Retina (tissue), 1 donor: Measurements from ENCODE around the gene ZNF831.

ENCODE experiments used
- DNase-seq: peaks from one replicate; pipeline ENCODE4 v3.0.0-alpha.2; 2016

The ZNF831 gene

DNA sequence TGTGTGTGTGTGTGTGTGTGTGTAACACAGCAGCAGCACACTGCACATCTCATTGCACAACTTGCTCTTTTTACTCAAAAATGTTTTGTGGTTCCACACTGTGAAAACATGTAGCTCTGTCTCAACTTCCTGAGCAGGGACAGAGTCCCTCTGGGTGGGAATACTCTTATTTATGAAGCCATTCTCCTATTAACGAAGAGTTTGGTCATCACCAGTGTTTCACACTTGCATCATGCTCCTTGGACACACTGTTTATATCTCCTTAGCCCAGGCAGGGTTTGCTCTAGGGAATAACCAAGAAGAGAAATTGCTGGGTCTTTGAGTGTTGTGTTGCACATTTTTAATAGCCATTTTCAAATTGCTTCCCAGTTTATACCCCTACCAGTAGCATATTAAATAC, 53.6 kb downstream of the ZNF831 start:
- DNase-seq = no peak

DNA sequence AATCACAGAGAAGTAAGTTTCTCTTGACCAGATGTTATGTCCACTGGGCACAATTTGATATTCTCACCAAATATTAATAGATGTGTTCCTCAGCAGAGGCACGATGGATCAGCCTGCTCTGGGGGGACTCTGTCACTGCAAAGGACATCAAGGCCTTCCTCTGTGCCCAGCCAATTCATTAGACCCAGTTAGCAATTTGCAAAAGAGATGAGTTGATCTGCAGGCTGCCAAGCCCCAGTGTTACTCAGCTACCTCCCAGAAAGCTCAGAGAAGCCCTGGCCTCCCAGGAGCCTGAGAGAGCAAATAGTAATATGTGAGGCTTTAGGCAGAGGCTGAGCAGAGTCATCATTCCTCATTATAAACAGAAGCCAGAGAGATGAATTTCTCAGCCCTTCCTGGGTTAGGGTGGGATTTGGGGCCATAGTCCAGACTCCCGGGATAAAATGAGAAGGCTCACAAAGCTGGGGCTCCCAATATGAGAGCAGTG, 54.2 kb downstream of the ZNF831 start:
- peak; percentile 17 for DNase-seq

DNA sequence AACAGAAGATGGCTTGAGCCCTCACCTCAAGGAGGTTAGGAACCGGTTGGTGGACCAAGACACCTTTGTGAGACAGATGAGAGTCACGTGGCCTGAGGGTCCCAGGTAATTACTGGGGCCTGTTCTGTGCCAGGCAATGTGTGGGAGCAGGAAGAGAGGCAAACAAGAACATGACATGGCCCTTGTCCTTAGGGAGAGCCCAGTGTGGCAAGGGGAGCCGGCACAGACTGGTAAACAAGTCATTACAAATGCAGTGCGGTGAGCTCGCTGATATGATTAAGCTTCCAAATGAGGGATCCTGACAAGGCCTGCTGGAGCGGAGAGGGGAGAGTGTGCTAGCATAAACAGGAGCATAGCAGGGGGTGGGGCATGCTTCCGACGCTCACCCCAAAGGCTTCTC, 55.6 kb downstream of the ZNF831 start:
- DNase-seq = peak; percentile 23

DNA sequence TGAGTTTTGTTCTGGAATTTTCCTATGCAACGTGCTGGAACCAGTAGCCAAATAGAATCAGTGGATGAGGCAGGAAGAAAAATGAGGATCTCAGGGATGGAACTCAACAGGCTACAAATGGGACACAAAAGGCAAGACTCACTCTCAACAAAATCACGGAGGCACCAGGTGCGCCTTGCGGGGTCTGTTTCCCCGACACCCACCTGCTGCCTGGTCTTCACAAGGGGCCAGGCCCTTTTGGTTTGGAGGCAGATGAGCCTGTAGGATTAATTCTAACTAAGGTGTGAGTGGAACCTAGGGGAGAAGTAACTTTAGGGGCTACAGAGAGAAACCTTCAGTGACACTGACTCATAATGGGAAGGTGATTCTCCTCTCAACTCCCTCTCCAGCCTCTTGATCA, 56.5 kb downstream of the ZNF831 start:
- no peak for DNase-seq

DNA sequence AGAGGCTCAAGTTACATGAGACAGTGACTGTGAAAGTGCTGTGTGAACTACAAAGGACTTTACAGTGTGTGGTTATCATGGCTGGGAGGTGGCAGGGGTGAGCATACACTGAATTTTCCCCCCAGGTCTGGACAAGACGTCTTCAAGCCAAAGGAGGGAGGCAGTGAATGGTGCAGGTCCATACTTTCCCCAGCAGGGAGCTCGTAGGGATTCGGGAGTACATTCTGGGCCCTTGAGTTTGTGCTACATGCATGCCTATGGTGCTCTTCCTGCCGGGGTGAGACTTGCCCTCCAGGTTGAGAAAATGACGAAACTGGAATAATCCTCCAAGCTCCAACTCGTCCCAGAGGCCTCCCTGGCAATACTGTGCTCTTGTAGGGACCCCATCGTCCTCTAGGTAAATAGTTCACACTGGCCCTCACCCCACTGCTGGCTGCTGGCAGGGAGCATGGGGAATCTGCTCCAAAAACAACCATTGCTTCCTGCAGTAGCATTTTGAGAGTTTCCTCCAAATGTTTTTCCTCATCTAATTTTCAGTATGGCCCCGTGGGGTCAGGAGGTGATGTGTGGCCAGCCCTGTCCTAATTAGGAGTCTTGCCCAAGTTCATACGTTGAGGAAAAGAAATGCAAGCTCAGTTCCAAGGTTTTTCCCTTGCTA, 57.6 kb downstream of the ZNF831 start:
- DNase-seq = no peak

DNA sequence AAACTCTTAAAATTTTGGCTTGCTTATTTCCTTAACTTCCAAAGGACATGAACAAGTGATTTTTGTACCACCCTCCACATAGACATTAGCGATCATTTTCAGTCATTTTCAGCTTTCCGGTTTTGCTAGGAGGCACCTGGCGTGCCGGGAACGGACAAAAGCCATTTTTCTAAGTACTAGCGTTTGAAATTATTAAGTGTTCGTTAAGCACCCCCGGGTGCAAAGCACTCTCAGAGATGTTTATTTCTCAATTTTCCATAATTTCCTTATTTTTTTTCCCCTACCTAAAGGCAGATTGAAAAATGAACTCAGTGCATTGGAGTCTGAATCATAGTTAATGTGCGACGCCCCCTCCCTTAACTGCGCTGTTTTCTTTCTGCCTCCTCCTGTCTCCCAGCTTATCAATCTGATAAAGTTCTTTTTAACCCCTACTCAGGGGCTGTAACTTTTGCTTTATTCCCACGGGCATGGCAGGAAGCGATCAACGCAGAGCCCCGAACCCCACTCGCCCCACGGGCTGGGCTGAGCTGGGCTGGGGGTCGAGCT, 58.2 kb downstream of the ZNF831 start:
- DNase-seq = peak; percentile 15

DNA sequence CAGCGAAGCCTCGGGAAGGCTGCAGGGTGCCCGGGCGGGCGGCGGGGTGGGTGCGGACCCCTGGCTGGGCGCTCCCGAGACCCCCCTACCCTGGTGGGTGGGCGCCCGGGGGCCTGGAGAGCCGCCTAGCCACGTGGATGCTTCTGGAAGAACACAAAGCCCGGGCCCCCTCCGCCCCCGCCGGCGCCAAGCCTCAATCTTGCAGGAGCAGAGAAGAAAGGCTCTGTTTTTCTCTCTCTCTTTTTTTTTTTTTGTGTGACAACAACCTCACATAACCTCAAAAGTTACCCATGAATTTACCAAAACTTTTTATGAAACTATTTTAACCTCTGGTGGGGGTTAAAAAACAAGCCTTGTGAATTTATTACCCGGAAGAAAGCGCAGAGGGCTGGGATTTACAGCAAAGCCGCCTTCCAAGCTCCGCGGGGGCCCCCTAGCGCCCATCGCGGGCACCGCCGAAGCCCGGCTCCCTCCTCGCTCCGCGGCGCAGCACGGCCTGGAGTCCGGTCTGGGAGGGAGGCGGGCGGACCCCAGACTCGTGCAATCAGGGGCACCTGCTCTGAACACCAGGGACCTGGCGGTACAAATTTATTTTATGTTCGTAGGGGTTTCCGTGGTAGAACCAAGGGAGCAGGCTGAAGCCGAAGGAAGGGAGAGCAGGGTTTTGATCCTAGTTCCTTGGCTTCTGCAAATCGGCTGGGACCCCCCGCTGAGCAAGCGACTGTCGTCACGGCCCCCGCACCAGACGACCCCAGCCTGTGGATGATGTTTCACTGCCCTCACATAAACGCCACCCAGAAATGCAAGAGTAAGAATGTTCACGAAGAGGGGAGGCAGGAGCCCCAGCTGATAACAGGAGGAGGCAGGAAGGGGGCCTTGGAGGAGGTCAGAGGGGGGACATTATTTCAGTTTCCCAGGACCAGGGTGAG, 58.9 kb downstream of the ZNF831 start:
- DNase-seq = peak; percentile 97

DNA sequence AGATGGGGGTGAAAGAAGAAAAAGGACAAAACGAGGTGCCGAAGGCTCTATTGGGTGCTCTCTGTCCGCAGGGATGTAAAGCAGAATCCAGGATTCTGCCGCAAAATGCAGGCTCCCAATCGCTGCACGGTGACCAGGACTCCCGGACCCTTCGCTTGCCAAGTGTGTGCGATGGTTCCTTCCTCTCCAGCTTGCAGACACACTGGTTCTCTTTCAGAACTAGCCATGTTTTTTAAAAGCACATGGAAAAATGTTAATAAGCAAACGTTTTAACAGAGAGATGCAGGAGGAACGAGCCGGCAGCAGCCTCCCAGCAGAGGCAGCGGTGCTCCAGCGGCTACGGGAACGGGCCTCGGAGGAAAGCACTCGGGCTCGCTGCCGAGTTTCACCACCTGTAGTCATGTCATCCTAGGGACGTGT, 59.6 kb downstream of the ZNF831 start:
- no peak for DNase-seq

DNA sequence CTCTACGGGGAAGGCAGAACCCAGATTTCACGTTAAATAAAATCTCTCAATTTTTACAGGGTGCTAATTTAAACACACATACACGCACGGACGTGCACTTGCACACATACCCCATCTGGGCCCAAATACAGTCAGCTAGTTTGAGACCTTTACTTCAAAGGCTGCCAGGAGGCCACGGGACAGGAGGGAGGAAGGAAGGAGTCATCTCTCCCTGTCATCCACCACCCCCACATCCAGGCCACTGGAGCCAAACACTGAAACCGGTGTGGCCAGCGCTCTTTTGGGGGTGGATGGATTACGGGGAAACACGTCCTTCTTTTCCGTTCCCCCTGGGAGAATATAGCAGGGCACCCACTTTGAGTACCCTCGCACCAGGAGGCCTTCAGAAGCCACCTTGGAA, 60.1 kb downstream of the ZNF831 start:
- DNase-seq = no peak

DNA sequence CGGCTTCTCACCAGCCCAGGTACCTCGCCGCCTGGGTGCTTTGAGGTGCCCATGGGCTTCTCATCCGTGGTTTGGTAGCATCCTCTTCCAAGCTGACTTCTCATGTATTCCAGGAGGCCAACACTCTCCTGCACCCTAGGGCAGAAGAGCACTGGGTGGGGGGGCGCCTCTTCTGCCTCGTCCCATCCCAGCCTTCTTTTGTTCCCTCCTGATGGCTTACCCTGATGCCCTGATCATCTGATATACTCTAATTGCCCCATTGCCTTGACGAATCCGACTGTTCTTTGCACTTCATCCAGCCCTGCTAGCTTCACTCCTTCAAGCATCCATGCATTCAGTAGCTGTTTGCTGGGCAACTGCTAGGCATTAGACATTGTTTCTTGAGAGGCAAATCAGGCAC, 60.6 kb downstream of the ZNF831 start:
- DNase-seq = no peak

DNA sequence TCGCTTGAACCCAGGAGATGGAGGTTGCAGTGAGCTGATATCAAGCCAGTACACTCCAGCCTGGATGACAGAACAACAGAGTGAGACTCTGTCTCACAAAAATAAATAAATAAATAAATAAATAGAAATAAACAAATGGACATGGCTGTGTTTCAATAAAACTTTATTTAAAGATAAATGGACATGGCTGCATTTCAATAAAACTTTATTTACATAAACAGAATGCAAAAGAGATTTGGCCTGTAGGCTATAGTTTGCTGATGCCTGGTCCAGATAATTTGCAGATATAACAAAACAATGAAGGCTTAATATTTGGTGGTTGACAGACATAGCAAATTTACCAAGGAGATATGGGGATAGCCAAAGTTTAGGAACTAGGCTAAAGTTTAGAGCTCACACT, 66.8 kb downstream of the ZNF831 start:
- no peak for DNase-seq

DNA sequence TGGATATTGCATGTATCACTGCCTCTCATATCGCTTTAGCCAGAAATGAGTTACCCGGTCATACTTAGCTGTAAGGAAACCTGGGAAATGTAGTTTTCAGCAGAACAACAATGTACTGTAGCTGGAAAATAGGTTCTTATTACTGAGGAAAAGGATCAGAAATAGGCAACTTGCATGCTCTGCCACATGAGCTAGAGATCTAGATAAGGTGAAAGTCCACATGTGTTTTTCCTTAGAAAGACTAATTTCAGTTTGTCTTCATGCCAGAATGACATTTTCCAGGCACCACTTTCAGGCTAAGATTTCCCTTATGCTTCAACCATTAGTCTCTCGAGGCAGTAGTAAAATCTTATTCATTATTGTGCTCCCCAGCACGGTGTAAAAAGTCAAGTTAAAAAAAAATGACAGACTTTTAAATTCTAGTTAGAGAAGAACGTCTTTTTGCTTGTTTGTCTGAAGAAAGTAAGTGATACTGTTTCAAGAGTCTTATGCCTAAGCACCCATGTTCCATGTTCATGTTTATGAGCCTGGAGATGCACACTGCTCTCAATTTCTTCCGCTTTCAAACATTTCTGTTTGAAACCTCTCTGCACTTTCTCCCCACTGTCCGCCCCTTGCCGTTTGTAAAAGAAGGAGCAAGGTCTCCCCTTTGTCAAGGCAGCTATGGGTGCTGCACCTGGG, 67.6 kb downstream of the ZNF831 start:
- no peak for DNase-seq

DNA sequence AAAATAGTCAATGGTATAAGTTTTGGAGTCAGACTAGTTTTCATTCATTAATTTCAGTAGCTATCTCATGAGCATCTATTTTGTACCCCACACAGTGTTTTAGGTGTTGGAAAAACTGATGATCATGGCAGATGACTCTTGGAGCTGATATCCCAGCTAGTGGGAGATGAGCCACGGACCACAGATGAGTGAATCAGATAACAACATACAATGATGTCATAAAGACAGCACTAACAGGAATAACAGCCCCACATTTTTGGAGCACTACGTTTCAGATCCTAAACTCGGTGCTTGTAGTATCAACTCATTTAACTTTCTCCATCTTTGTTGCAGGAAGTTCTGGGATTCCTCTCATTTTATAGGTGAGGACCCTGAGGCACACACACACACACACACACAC, 69.0 kb downstream of the ZNF831 start:
- DNase-seq = no peak

DNA sequence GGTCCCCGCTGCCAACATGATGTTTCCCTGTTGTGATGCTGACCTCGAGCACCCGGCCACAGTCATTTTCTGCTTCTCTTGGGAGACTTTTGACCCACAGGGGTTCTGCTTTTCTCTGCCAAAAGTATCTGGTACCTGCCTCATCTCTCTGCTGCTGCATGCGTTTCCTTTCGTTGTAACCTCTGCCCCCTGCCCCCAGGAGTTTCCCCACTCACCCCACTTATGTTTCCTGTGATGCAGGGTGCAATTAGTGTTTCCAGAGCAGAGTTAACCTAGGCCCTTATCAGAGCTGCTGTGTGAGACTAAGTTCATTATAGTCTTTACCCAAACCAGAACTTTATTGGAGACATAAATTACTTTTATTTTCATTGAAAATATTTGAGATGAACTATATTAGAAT, 71.6 kb downstream of the ZNF831 start:
- no peak for DNase-seq

DNA sequence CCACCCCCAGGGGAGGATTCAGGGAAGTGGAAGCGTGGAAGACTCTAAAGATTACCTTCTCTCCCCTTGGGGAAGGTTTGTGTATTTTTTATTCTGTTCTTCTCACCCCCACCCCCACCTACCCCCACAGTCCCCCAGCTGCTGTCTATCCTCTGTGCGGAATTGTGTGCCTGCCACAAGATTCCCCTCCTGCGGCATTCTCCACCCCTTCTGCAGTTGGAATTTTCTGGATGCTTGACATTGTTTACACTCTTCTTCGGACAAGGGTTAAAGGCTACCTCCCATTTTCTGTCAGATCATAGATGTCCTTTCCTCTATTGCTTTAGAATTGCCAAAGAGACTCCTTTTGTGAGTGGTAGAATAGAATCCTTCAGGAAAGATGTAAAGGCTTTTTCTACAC, 76.4 kb downstream of the ZNF831 start:
- DNase-seq = no peak

DNA sequence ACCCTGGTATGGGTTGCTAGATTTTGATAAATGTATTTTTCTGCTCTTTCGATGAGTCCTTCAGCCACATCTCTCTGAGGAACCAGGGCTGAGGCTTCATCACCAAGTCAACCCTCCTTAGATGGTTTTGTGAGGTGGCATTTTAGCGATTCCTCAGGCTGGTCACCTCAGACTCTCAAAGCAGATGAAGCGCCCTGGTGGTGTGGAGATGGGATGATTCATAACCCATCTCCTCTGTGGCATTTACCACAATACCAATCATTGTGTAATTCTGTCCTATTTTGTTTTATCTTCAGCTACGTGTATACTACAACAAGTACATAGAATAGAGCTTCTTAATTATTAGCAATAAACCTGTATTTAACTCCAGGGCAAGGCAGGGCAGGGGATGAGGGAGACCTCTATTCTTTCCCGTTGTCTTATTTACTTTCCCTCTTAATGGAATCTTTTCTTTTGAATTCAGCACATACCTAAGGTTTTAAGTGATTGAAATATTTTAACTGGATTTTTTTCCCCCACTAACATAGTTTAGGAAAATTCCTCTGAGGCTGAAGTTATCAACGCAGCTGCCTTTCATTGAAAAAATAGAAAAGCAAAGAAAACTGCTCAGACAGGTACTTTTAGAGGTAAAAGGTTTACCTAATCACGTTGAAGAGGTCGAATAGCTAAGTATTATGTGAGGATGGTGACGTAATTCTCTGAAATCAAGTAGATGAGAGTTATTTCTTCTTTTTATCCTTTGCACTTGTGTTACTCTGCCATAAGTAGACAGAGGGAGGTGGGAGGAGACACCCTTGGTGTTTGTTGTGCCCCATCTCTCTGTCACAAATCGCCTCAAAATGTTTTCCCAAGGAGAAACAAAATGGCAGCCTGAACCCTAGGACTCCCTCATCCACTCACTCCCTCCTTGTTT, 79.3 kb downstream of the ZNF831 start:
- no peak for DNase-seq

DNA sequence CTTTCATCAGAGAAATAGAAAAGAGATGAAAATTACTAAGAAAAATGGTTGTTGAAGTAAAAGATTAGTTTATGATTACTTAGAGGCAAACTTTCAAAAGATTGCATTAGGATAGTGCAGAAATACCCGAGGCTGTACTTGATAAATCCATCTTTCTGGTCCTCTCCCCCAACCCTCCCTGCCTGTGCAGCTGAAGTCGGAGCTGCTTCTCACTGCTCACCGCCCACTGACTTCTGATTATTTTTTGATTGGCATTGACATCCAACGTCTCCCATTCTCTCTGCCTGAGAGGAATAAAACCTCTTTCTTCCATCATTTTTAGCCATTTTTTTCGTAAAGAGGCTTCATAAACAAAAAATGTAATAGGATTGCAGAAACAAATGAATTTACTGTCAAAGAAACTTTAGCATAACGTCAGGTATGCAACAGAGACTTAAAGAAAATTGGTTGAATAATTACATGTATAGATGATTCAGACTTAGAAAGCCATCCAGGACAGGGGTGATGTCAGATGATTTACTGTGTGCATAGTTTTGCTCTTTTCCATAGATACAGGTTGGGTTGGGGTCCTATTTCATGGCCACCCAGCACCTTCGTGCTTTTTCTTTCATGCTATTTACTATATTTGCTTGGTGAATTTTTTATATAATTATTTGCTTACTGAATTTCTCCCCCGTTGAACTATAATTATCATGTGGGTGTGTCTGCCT, 83.2 kb downstream of the ZNF831 start:
- DNase-seq = no peak

DNA sequence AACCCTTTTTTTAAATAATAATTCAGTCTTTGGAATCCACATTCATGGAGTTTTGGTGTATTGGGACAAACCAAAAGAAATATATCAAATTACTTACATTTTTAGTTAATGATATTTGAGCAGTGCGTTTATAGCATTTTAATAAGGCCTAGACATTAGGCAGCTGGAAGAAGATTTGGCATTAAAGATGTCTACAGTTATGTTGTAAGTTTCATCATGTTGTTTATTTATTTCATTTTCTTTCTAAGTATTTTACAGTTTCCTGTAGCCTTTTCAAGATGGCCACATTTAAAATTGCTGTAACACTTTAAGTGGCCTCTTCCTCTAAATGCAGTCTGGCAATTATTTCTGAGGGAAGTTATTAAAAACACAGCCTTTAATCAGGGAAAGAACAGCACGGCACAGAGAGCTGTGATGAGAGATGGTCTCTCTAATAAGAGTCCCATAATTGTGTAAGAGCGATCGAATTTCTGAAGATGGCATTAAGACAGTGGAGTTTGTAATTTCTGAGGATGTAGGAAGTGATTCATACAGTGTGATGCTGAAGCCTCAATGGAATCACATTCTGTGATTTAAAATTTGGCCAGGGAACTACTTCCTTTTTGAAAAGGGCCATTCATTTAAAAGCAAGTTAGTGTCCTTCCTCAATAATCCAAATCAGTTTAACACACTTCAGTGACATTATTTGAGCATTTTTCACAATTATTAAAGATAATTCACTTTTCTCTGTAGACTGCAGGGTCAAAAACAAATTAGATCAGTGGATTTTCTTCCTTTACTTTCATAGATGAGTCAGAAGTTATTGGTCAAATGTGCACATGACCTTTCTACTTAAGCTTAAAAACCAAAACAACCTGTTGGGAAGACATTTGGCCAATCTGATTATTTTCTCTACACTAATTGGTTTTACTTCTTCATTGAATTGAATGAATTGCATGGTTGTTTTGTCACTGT, 84.4 kb downstream of the ZNF831 start:
- no peak for DNase-seq

DNA sequence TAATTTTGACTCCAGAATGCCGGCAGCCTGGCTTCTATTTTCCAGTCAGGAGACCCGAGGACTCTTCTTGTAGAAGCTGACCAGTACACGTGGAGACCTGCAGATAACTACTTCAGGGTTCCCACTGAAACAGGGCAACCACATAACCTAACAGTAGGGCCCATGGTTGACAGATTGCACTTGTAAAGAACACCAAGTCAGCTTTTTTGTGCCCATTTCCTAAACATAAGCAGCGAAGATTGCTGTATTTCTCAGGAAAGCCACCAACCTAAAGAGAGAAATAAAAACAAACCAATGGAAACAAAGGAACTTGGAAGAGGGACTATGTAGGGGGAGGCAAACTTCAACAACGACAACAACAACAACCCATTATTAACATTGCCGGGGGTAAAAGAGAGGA, 86.7 kb downstream of the ZNF831 start:
- DNase-seq = no peak

DNA sequence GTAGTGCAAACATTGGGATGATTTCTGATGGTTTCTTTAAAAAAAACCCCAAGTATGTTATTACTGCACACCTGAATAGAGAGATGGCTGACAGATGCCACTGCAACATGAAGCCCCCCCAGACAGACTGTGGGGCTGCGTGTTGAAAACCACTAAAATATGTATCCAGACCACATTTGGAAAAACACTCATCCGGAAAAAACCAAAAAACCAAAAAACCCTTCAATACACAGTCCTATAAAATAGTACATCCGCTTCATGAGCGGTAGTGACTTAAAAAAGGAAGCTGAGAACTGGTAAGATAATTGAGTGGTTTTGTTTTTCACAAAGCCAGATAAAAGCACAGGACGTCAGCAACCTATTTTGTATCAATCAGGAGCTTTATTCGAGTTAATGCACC, 89.7 kb downstream of the ZNF831 start:
- no peak for DNase-seq
